ENCODE data around the gene CXCL9. TPM values are rescaled to one million over a fixed set of nuclear protein-coding genes. Genes with fewer than 3 reads are reported as not detected.
"Not testable (repeated sequence)": the region's sequence is repeated elsewhere in the genome, so short reads cannot be mapped to it uniquely, and the experiment has no call there.

Gene CXCL9
- total and polyA plus RNA-seq, 9 donors = 0.04 to 0.41 (median 0.05) TPM; not detected in 2

- Histone ChIP-seq H3K27me3 (ENCODE audit: control insufficient read depth, insufficient read depth, low read length) (no peaks in the 10 kb centered on the region), H3K9me3 (replicated peaks; ENCODE audit: control insufficient read depth, low read depth, low read length) (no peaks in the 10 kb centered on the region), H3K4me3 (ENCODE audit: low read length) (no peak overlapping the region), H3K36me3 (ENCODE audit: control insufficient read depth, insufficient read depth, low read length) (no peaks in the 10 kb centered on the region), H3K4me1 (ENCODE audit: control insufficient read depth, insufficient read depth, low read length) (no peaks in the 10 kb centered on the region), H3K27ac (ENCODE audit: low read length) (no peak overlapping the region)
- 100% methylated on average over 1 of the region's 1 CpG for WGBS (ENCODE audit: insufficient coverage)
- no peak for DNase-seq
These were observed 7.0 kb downstream of the CXCL9 start for GRCh38 chr4:76000279-76000678.

DNA sequence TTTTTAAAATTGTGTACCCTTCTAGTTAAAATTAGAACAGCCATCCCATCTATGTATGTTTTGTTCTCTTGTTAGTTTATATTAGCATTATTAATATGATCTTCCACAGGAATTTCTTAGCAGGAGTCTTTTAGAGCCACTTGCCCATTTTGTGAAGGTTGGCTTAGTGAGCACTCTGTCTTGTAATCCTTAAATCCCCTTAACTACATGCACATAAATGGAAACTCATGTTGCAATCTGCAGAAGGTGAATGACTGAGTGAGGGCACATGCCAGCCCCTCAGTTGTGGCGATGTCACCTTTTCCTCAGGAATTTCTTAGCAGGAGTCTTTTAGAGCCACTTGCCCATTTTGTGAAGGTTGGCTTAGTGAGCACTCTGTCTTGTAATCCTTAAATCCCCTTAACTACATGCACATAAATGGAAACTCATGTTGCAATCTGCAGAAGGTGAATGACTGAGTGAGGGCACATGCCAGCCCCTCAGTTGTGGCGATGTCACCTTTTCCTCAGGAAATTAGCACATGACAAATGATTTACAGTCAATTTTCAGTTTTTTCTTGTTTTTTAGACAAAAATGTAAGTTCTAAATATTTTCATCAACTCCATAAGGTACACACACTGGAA lies 8.7 kb downstream of the CXCL9 start:
- H3K4me1 ChIP-seq (ENCODE audit: control insufficient read depth, insufficient read depth, low read length); DNase-seq; H3K36me3 ChIP-seq (ENCODE audit: control insufficient read depth, insufficient read depth, low read length); H3K27me3 ChIP-seq (ENCODE audit: control insufficient read depth, insufficient read depth, low read length); H3K27ac ChIP-seq (ENCODE audit: low read length); H3K9me3 ChIP-seq (replicated peaks; ENCODE audit: control insufficient read depth, low read depth, low read length); H3K4me3 ChIP-seq (ENCODE audit: low read length): not testable (repeated sequence)
- no CpG with 5 or more reads among the region's 2 CpGs for WGBS (ENCODE audit: insufficient coverage)

GRCh38 chr4:75997946-75998345 lies 9.4 kb downstream of the CXCL9 start:
- no peaks in the 10 kb centered on the region for H3K27me3 ChIP-seq (ENCODE audit: control insufficient read depth, insufficient read depth, low read length)
- 67% methylated on average over 1 of the region's 2 CpGs for WGBS (ENCODE audit: insufficient coverage)
- H3K9me3 ChIP-seq (replicated peaks; ENCODE audit: control insufficient read depth, low read depth, low read length) = no peaks in the 10 kb centered on the region
- H3K4me1 ChIP-seq (ENCODE audit: control insufficient read depth, insufficient read depth, low read length) = no peaks in the 10 kb centered on the region
- H3K27ac ChIP-seq (ENCODE audit: low read length) = no peak overlapping the region
- DNase-seq = no peak
- H3K4me3 ChIP-seq (ENCODE audit: low read length) = no peak overlapping the region
- H3K36me3 ChIP-seq (ENCODE audit: control insufficient read depth, insufficient read depth, low read length) = no peaks in the 10 kb centered on the region

- no peaks in the 10 kb centered on the region for H3K27me3 ChIP-seq (ENCODE audit: control insufficient read depth, insufficient read depth, low read length)
- WGBS (ENCODE audit: insufficient coverage) = no CpG with 5 or more reads among the region's 1 CpG
- no peak overlapping the region for H3K4me3 ChIP-seq (ENCODE audit: low read length)
- H3K4me1 ChIP-seq (ENCODE audit: control insufficient read depth, insufficient read depth, low read length) = no peaks in the 10 kb centered on the region
- H3K36me3 ChIP-seq (ENCODE audit: control insufficient read depth, insufficient read depth, low read length) = no peaks in the 10 kb centered on the region
- no peak overlapping the region for H3K27ac ChIP-seq (ENCODE audit: low read length)
- DNase-seq = no peak
- H3K9me3 ChIP-seq (replicated peaks; ENCODE audit: control insufficient read depth, low read depth, low read length) = no peaks in the 10 kb centered on the region
These were observed 10.2 kb downstream of the CXCL9 start for GRCh38 chr4:75997081-75997480.

DNA sequence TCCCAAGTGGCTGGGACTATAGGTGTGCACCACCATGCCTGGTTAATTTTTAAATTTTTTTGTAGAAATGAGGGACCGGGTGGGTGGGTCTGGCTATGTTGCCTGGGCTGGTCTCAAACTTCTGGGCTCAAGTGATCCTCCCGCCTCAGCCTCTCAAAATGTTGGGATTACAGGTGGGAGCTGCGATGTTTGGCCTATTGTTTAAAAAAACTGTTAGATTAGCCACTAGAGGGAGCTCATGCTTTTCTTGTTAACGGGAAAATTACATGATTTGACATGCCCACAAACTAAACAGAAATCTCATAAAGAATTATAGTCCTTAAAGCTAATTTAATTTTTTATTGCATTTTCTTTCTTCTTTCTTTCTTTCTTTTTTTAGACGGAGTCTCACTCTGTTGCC lies 11.6 kb downstream of the CXCL9 start:
- no peaks in the 10 kb centered on the region for H3K36me3 ChIP-seq (ENCODE audit: control insufficient read depth, insufficient read depth, low read length)
- H3K9me3 ChIP-seq (replicated peaks; ENCODE audit: control insufficient read depth, low read depth, low read length) = no peaks in the 10 kb centered on the region
- peaks cover 2% of the 10 kb centered on the region for H3K4me1 ChIP-seq (ENCODE audit: control insufficient read depth, insufficient read depth, low read length)
- 29% methylated on average over 2 of the region's 5 CpGs for WGBS (ENCODE audit: insufficient coverage)
- peak; percentile 70 for DNase-seq
- H3K27ac ChIP-seq (ENCODE audit: low read length) = no peak overlapping the region
- no peaks in the 10 kb centered on the region for H3K27me3 ChIP-seq (ENCODE audit: control insufficient read depth, insufficient read depth, low read length)
- no peak overlapping the region for H3K4me3 ChIP-seq (ENCODE audit: low read length)

DNA sequence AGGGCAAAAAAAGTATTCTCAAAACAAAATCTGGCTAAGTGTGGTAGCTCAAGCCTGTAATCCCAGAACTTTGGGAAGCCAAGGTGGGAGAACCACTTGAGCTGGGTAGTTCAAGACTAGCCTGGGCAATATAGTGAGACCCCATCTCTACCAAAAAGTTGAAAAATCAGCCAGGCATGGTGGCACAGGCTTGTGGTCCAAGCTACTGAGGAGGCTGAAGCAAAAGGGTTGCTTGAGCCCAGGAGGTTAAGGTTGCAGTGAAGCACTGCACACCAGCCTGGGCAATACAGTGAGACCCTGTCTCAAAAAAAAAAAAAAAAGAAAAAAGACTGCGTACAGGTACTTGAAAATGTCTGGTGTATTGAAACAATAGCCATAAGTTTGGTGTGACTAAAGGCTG lies 14.8 kb downstream of the CXCL9 start:
- Histone ChIP-seq H3K27me3 (ENCODE audit: control insufficient read depth, insufficient read depth, low read length) (no peaks in the 10 kb centered on the region), H3K9me3 (replicated peaks; ENCODE audit: control insufficient read depth, low read depth, low read length) (no peaks in the 10 kb centered on the region), H3K4me3 (ENCODE audit: low read length) (no peak overlapping the region), H3K36me3 (ENCODE audit: control insufficient read depth, insufficient read depth, low read length) (no peaks in the 10 kb centered on the region), H3K27ac (ENCODE audit: low read length) (no peak overlapping the region), H3K4me1 (ENCODE audit: control insufficient read depth, insufficient read depth, low read length) (peaks cover 8% of the 10 kb centered on the region)
- no peak for DNase-seq
- 100% methylated on average over 1 of the region's 1 CpG for WGBS (ENCODE audit: insufficient coverage)

DNA sequence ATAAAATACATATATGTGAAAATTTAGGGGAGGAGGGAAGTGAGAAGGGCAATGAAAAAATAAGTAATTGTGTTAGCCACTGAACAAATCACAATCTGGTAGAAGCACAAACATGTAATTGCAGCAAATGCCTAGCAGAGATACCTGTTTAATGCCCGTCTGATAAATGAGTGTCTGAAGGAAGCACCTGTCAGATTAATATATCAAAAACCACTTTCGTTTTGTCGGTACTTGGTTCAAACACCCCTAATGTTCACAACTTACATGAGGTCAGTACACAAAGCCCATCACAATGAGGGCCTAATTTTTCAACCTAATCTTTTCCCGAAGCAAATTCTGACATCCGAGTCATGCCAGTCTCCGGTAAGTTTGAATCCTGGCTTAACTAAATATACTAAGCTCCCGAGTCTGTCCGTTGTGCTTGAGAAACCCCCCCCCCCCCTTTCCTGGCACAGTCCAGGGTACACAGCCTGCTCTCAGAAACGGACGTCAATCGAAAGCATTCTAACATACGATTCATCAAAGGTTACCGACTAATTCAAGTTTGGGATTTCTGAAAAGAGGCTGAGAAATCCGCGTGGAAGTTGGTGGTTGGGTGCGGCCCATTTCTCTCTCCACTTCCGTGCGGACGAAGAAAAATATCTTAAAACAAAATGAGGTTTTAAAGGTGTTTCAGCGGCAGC lies 17.3 kb downstream of the CXCL9 start:
- WGBS (ENCODE audit: insufficient coverage) = 0% methylated on average over 7 of the region's 20 CpGs
- Histone ChIP-seq H3K27ac (ENCODE audit: low read length) (peak overlapping the region; percentile 82), H3K9me3 (replicated peaks; ENCODE audit: control insufficient read depth, low read depth, low read length) (no peaks in the 10 kb centered on the region), H3K27me3 (ENCODE audit: control insufficient read depth, insufficient read depth, low read length) (no peaks in the 10 kb centered on the region), H3K36me3 (ENCODE audit: control insufficient read depth, insufficient read depth, low read length) (peaks cover 3% of the 10 kb centered on the region), H3K4me3 (ENCODE audit: low read length) (peak overlapping the region; percentile 94), H3K4me1 (ENCODE audit: control insufficient read depth, insufficient read depth, low read length) (peaks cover 8% of the 10 kb centered on the region)
- peak; percentile 14 for DNase-seq

DNA sequence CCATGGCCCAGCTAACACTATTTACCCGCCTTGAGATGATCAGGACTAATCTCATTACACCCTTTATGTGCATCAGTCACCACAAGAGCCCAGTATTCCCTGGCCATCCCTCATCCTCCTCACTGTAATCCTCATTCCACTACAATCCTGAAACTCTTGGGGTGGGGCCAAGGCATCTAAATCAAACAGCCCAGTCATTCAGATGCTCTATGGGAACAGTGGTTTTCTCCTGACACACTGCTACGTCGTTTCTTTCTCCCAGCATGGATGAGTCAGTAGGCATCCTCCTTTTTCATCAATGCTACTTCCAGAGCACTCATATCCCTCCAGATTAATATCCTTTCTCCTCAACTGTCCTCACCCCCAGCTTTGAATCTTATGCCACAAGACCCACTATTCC lies 22.2 kb downstream of the CXCL9 start:
- H3K4me3 ChIP-seq (ENCODE audit: low read length) = no peak overlapping the region
- 89% methylated on average over 3 of the region's 3 CpGs for WGBS (ENCODE audit: insufficient coverage)
- H3K36me3 ChIP-seq (ENCODE audit: control insufficient read depth, insufficient read depth, low read length) = peaks cover 8% of the 10 kb centered on the region
- peaks cover 6% of the 10 kb centered on the region for H3K4me1 ChIP-seq (ENCODE audit: control insufficient read depth, insufficient read depth, low read length)
- H3K27me3 ChIP-seq (ENCODE audit: control insufficient read depth, insufficient read depth, low read length) = no peaks in the 10 kb centered on the region
- H3K9me3 ChIP-seq (replicated peaks; ENCODE audit: control insufficient read depth, low read depth, low read length) = no peaks in the 10 kb centered on the region
- no peak overlapping the region for H3K27ac ChIP-seq (ENCODE audit: low read length)
- DNase-seq = no peak

GRCh38 chr4:75980576-75980975 lies 26.7 kb downstream of the CXCL9 start:
- Histone ChIP-seq H3K4me1 (ENCODE audit: control insufficient read depth, insufficient read depth, low read length) (no peaks in the 10 kb centered on the region), H3K27me3 (ENCODE audit: control insufficient read depth, insufficient read depth, low read length) (no peaks in the 10 kb centered on the region), H3K9me3 (replicated peaks; ENCODE audit: control insufficient read depth, low read depth, low read length) (peaks cover 2% of the 10 kb centered on the region), H3K36me3 (ENCODE audit: control insufficient read depth, insufficient read depth, low read length) (peaks cover 32% of the 10 kb centered on the region), H3K27ac (ENCODE audit: low read length) (no peak overlapping the region), H3K4me3 (ENCODE audit: low read length) (no peak overlapping the region)
- no peak for DNase-seq
- 84% methylated on average over 2 of the region's 4 CpGs for WGBS (ENCODE audit: insufficient coverage)

GRCh38 chr4:75976177-75976576 lies 31.1 kb downstream of the CXCL9 start:
- WGBS (ENCODE audit: insufficient coverage) = no CpG with 5 or more reads among the region's 2 CpGs
- Histone ChIP-seq H3K4me3 (ENCODE audit: low read length) (no peak overlapping the region), H3K36me3 (ENCODE audit: control insufficient read depth, insufficient read depth, low read length) (peaks cover 55% of the 10 kb centered on the region), H3K27me3 (ENCODE audit: control insufficient read depth, insufficient read depth, low read length) (no peaks in the 10 kb centered on the region), H3K9me3 (replicated peaks; ENCODE audit: control insufficient read depth, low read depth, low read length) (peaks cover 2% of the 10 kb centered on the region), H3K27ac (ENCODE audit: low read length) (no peak overlapping the region), H3K4me1 (ENCODE audit: control insufficient read depth, insufficient read depth, low read length) (no peaks in the 10 kb centered on the region)
- DNase-seq = no peak

Measured in muscle of leg (tissue), 11 donors.